HG02678 (cell line): ENCODE measurements around the gene STX19.
"Not testable (repeated sequence)": the region's sequence is repeated elsewhere in the genome, so short reads cannot be mapped to it uniquely, and the experiment has no call there.

Experiments used
- ATAC-seq: cut with Tn5 transposase; IDR thresholded peaks from one replicate; pipeline ENCODE4 v1.9.1; 2021; ENCODE audit warnings: mild to moderate bottlenecking, moderate library complexity; ENCODE audit not compliant: unreplicated experiment

Gene STX19, protein sequence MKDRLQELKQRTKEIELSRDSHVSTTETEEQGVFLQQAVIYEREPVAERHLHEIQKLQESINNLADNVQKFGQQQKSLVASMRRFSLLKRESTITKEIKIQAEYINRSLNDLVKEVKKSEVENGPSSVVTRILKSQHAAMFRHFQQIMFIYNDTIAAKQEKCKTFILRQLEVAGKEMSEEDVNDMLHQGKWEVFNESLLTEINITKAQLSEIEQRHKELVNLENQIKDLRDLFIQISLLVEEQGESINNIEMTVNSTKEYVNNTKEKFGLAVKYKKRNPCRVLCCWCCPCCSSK

DNA sequence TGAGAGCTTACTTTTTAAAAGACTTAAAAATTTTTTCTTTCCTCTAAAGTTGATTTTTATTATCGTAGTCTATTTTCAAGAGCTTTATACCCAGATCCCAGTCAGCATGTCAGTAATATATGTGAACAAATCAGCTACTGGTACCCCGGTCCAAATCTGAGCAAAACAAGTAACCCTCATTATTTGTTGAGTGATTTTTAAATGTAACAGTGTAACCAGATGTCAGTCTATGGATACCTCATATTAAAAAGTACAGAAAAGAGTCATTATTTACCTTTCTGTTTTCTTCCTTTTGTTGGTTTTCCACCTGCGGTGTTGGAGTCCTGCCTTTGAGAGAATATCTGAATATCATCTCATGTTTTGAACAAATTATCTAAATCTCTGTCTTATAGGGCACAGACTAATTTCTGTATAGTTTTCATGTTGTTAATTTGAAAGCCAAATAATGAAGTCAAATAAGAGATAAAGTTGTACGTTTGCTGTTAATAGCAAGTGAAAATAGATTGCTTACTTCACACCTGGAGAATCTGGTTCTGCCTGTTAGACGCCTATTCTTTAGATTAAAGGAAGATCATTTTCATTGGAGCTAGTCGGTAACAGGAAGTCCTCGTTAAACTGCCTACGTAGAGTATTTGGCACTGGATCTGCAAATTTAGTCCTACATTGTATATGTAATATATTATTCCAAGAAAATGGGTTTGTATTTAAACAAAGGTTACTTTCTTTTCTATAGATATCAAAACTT lies at the start of gene STX19:
TSS of gene STX19 (minus strand) at position 505 of the 745 bp plus-strand sequence. CDS start 13,328 bp downstream, outside the sequence.
- no peak for ATAC-seq

DNA sequence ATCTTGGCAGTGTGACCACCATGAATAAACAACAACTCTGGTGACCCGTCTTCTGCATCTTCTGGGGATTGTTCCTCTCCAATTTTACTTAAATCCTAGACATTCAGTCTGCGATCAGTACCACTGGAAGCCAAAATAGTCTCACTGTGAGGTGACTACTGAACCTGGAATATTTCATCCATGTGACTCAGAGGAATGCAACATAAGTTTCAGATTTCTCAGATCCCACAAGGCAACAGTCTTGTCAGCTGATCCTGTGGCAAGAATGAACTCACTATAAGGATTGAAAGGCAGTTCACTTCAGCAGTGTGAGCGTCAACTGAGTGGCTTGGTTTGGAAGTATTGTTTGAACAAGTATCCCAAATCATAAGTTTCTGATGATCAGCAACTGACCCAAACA lies 47.7 kb upstream of the STX19 start:
- no peak for ATAC-seq

DNA sequence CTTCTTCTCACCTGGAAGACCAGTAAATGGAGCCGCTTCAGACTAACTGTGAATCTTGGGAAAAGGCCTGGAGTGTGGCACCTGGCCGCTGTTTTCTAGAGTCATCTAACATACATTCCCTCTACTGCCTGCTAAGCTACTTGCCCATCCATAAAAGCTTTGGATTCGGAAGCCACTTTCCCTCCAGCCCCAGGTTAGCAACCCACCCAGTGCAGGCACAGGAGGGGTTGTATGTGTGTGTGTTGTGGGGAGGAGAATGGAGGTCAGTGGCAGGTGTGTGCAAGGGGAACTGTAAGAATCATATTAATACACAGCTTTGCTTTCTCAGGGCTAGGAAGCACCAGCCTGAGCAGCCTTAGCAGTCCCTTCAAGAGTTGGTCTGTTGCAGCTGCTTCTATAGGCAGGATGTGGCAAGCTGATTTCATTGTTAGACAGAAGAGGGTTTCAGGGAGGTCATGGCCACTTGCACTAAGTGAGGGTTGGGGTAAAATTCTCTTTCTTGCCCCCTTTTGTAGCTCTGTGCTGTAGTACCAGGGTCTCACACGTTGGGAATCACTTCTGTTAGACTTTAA lies 43.4 kb upstream of the STX19 start:
- peak; percentile 84 for ATAC-seq

- peak; percentile 45 for ATAC-seq
These were observed 42.0 kb upstream of the STX19 start for GRCh38 chr3:94070341-94070911.

DNA sequence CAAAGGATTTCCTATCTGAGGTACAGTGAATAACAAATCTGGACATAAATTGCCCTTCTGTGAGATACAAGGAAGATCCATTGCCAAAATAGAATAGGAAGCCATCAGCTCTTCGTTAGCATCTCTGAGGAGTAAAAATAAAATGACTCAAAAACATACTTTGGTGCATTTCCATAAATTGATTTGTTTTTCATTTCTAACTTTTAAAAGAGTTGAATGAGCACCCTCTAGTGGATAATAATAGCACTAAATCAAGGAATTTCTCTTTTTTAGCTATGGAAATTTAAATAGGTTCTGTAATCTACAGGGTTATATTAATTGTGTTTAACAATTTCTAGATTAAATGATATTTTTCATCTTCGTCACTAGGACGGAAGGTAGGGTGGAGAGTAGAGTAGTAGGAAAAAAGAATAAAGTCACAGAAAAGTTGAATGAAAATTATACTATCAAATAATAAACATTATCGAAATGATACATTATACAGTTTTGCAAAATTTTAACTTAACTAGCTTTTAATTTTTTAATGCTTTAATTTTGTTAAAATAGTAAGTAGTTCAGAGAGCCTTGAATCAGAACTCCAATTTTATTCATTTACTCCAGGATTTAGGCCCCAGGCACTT lies 40.9 kb upstream of the STX19 start:
- no peak for ATAC-seq

DNA sequence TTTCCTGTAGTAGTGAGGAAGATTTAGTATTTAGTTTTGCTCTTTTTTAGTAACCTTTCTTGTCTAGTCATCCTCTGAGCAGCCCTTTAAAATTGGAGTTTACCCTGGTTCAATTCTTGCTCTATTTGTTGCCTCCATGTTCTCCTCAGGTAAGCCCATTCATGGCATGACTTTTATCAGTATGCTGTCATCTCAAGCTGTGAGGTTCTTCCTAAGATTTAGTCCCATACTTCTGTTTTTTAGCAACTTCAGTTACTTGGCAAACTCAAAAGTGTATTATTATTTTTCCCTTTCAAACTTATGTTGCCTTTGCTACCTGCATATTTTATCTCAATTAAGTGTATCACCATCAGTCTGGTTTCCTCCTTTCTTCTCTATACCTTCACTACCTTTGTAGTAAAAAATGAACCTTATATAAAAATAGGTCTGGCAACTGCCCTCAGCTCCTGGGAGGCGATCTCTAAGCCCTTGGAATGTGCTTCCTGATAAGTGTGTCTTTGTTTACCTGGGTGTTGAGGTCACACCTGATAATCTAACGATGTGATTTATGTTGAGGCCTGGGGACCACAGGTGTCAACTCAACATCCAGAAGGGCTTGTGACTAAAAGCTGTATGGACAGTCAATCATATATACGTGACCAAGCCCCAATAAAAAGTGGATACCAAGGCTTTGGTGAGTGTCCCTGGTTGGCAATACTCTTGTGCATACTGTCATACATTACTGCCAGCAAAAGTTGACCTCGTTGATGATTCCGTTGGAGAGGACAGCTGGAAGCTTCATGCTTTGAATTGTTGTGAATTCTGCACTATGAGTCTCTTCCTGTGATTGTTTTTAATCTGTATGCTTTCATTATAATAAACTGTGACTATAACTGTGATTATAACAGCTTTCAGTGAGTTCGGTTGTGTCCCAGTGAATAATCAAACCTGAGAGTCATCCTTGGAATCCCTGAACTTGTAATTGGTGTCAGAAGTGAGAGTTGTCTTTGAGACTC lies 38.4 kb upstream of the STX19 start:
- ATAC-seq, result no peak

- ATAC-seq, result no peak
These were observed 37.6 kb upstream of the STX19 start for GRCh38 chr3:94065819-94066480.

GRCh38 chr3:94065122-94065521 lies 36.7 kb upstream of the STX19 start:
- no peak for ATAC-seq

- ATAC-seq, result no peak
These were observed 36.0 kb upstream of the STX19 start for GRCh38 chr3:94064243-94064860.

GRCh38 chr3:94063496-94064119 lies 35.2 kb upstream of the STX19 start:
- ATAC-seq, result no peak

DNA sequence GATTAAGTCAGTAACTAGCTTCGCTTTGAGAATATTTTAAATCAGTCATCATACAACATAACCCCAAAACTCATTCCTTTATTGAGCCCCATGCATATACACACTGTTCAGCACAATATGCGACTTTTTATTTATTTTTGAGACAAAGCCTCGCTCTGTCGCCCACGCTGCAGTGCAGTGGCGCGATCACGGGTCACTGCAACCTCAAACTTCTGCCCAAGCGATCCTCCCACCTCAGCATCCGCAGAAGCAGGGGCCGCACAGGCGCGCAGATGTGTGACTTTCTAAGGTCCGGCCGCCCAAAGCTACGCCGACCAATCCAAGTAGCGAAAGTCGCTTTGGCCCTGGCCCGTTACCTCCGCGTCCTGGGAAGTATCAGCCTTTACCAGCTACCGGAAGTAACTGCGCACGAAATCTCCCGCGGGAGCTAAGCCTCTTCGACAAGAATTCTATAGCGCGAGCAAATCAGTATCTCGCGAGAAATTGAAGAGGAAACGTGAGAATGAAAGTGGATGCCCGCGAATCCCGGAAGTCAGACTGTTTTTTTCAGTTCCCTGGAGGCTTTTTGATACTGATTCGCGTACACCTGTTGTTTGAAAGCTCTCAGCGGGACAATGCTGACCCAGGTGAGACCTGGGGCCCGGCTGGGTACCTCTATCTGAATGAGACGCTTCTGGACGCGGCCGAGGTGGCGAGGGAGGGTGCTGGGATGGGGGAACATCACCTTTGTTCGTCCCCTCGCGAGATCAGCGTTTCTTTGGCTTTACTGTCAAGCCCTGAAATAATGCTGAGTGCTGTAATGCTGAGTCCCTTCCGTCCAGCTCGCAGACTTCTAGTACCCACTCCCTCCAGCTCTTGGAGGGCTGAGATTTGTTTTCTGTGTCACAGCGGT lies 34.4 kb upstream of the STX19 start, which contains the start of the genes DHFR2 and NSUN3:
TSS of gene DHFR2 (minus strand) at position 404 of the 892 bp plus-strand sequence. CDS start 1,405 bp downstream, outside the sequence.
TSS of gene NSUN3 (plus strand) at position 549 of the 892 bp plus-strand sequence. CDS start at position 615, 66 bp downstream.
- peak; percentile 91 for ATAC-seq

DNA sequence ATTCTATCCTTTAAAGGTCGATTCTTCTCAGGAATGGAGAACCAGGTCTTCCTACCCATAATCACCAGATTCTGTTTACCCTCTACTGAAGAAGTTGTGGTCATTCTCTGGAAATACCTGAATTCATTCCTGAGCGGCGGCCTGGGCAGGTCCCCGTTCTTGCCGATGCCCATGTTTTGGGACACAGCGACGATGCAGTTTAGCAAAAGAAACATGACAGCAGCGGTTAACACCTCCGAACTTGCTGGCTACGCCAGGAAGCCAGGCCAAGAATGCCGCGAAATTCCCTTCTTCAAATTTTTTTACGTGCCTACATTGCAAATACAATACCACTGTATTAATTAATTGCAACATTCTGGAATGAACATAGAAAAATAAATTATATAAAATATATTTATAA lies 32.9 kb upstream of the STX19 start:
- no peak for ATAC-seq

DNA sequence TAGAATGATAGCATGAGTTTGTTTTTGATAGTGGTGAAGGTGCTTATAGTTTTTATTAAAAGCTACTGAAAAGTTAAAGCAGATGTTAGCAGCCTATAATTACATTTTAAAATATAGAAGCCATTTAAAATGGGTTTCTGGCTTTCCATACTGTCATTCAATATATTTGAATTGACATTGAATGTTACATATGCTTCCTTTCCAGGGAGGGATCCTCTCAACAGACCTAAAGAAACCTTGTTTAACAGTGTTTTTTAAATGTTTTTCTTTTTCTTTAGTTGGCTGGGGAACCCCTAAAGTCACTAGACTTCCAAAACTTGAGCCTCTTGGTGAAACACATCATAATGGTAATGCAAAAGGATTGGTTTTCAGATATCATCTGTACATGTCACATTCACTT lies 22.1 kb upstream of the STX19 start:
- no peak for ATAC-seq

GRCh38 chr3:94049267-94049666 lies 20.9 kb upstream of the STX19 start:
- ATAC-seq, result no peak

DNA sequence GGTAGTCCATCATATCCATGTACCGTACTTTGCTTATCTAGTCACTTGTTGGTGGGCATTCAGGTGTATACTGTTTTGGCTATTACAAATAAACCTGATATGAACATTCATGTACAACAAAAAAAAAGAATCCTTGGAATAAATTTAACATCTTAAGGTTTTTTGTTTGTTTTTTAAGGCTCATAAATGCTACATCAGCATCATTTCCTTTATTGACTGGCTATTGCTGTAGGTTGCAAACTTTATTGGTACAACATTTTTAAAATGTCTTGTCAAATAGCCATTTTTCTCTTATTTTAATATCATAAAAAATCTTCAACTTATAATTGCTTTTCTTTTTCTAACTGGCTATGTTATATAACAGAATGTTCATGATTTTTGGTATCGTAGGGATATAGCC lies 18.1 kb upstream of the STX19 start:
- ATAC-seq, result no peak

- ATAC-seq, result not testable (repeated sequence)
These were observed 15.9 kb upstream of the STX19 start for GRCh38 chr3:94044100-94044936.
